ENCODE results near the gene SOCS3.

- no peak for TF ChIP-seq CTCF (IDR thresholded peaks at IDR 0.05 in 8 of 11, conservative IDR thresholded peaks at IDR 0.05 in 3 of 11)
- no peak for TF ChIP-seq POLR2AphosphoS5 (IDR thresholded peaks at IDR 0.05)
These were observed 7.3 kb upstream of the SOCS3 start for GRCh38 chr17:78367193-78367592.
